Stimulated activated CD4-positive, alpha-beta T cell treated with anti-CD3 and anti-CD28 coated beads, Interleukin-1b, Interleukin-23, amount 100 ng/mL, for 1 hour (primary cell): ENCODE data around the gene WDHD1.
"Not testable (repeated sequence)": the region's sequence is repeated elsewhere in the genome, so short reads cannot be mapped to it uniquely, and the experiment has no call there.

Experiments used
- DNase-seq, 2 donors: peaks; one replicate each; pipeline ENCODE4 v3.0.0-alpha.2; 2020; ENCODE audit warnings: low read depth in 2 of 2

WDHD1 gene

GRCh38 chr14:55026793-55027561 lies at the start of gene WDHD1, which contains the start of gene SOCS4:
TSS of gene WDHD1 (minus strand) at chr14:55027099. CDS start at chr14:55026787, 312 bp downstream.
TSS of gene SOCS4 (plus strand) at chr14:55027236. CDS start at chr14:55043042, 15,806 bp downstream.
- DNase-seq = peak; percentile 88 to 97

GRCh38 chr14:55075628-55076175 lies 48.8 kb upstream of the WDHD1 start:
- DNase-seq = no peak

GRCh38 chr14:55074662-55075061 lies 47.8 kb upstream of the WDHD1 start:
- no peak for DNase-seq

- no peak for DNase-seq
Measured at GRCh38 chr14:55073856-55074255, 47.0 kb upstream of the WDHD1 start.

- DNase-seq = no peak
Measured at GRCh38 chr14:55071870-55072640, 45.2 kb upstream of the WDHD1 start.

GRCh38 chr14:55070981-55071411 lies 44.1 kb upstream of the WDHD1 start:
- no peak for DNase-seq

GRCh38 chr14:55066223-55066622 lies 39.3 kb upstream of the WDHD1 start:
- no peak for DNase-seq

- DNase-seq = no peak
Measured at GRCh38 chr14:55065411-55065810, 38.5 kb upstream of the WDHD1 start.

- DNase-seq = not testable (repeated sequence)
Measured at GRCh38 chr14:55064896-55065295, 38.0 kb upstream of the WDHD1 start.

- no peak for DNase-seq
Measured at GRCh38 chr14:55062517-55063351, 35.8 kb upstream of the WDHD1 start.

- DNase-seq = no peak
Measured at GRCh38 chr14:55059333-55059732, 32.4 kb upstream of the WDHD1 start.

- DNase-seq = no peak
Measured at GRCh38 chr14:55057919-55058318, 31.0 kb upstream of the WDHD1 start.

- no peak for DNase-seq
Measured at GRCh38 chr14:55054098-55054497, 27.2 kb upstream of the WDHD1 start.

- no peak for DNase-seq
Measured at GRCh38 chr14:55053500-55053899, 26.6 kb upstream of the WDHD1 start.

- DNase-seq = no peak
Measured at GRCh38 chr14:55053018-55053417, 26.1 kb upstream of the WDHD1 start.

GRCh38 chr14:55052269-55052930 lies 25.5 kb upstream of the WDHD1 start:
- no peak for DNase-seq

- DNase-seq = peak; percentile 79 to 85
Measured at GRCh38 chr14:55051423-55052268, 24.7 kb upstream of the WDHD1 start, which contains the start of gene MAPK1IP1L. TSS of gene MAPK1IP1L (plus strand) at chr14:55051647. CDS start at chr14:55061684, 10,037 bp downstream.

GRCh38 chr14:55051165-55051422 lies 24.2 kb upstream of the WDHD1 start:
- DNase-seq = no peak

- no peak for DNase-seq
Measured at GRCh38 chr14:55048900-55049436, 22.1 kb upstream of the WDHD1 start.
